HepG2 (cell line): Measurements from ENCODE around the gene PPM1G. TPM values are rescaled to one million over a fixed set of nuclear protein-coding genes. Genes with fewer than 3 reads are reported as not detected.
A peak's percentile ranks its signal among the peaks of the same experiment; 100 is the strongest.

Experiments
- GABPA ChIP-seq, 2 experiments: IDR thresholded peaks; 2 replicates each; pipeline ENCODE4 v1.6.1; 2011 to 2016; ENCODE audit warnings: low read depth in 2 of 2, low read length in 1 of 2, missing biosample characterization in 1 of 2, missing genetic modification characterization in 1 of 2
- GZF1 ChIP-seq: sonication (generic); formaldehyde crosslinking; IDR thresholded peaks from 2 replicates; pipeline ENCODE4 v1.5.1; 2020; ENCODE audit warnings: mild to moderate bottlenecking, missing genetic modification reagents
- HOXA3 ChIP-seq: sonication (generic); formaldehyde crosslinking; IDR thresholded peaks from 2 replicates; pipeline ENCODE4 v1.5.0; 2020; ENCODE audit warnings: missing genetic modification reagents
- KDM5A ChIP-seq: fragments of 200-600 bp; sonication (generic); IDR thresholded peaks from 2 replicates; pipeline ENCODE4 v1.7.0; 2018; ENCODE audit warnings: antibody characterized with exemption, mild to moderate bottlenecking, low read length, borderline replicate concordance
- KDM6A ChIP-seq: IDR thresholded peaks from 2 replicates; pipeline ENCODE4 v1.6.1; 2016; ENCODE audit warnings: low read depth
- MAFK ChIP-seq, 2 experiments: IDR thresholded peaks in 1 of 2; conservative IDR thresholded peaks in 1 of 2; 2 replicates each; pipeline ENCODE4 v1.6.1; 2011; ENCODE audit warnings: improper control_type of control experiment in 2 of 2, low read length in 2 of 2
- NFE2 ChIP-seq: sonication (generic); formaldehyde crosslinking; IDR thresholded peaks from 2 replicates; pipeline ENCODE4 v1.4.0; 2020; ENCODE audit warnings: missing genetic modification reagents
- NRL ChIP-seq: sonication (generic); formaldehyde crosslinking; IDR thresholded peaks from 2 replicates; pipeline ENCODE4 v1.5.0; 2020; ENCODE audit warnings: missing genetic modification reagents, mild to moderate bottlenecking, moderate library complexity, borderline replicate concordance
- REL ChIP-seq: sonication (generic); formaldehyde crosslinking; conservative IDR thresholded peaks from 2 replicates; pipeline ENCODE4 v1.8.0; 2022; ENCODE audit warnings: mild to moderate bottlenecking, missing genetic modification reagents, moderate library complexity
- REPIN1 ChIP-seq: sonication (generic); formaldehyde crosslinking; IDR thresholded peaks from 2 replicates; pipeline ENCODE4 v1.8.0; 2022; ENCODE audit warnings: missing genetic modification reagents, low read depth, mild to moderate bottlenecking, borderline replicate concordance
- SCMH1 ChIP-seq: sonication (generic); formaldehyde crosslinking; IDR thresholded peaks from 2 replicates; pipeline ENCODE4 v1.9.0; 2021; ENCODE audit warnings: missing genetic modification reagents, mild to moderate bottlenecking, borderline replicate concordance
- ZBTB3 ChIP-seq: sonication (generic); formaldehyde crosslinking; IDR thresholded peaks from 2 replicates; pipeline ENCODE4 v1.4.0; 2020; ENCODE audit warnings: low read depth, mild to moderate bottlenecking, moderate library complexity, missing genetic modification reagents, borderline replicate concordance
- ZKSCAN5 ChIP-seq: sonication (generic); formaldehyde crosslinking; IDR thresholded peaks from 2 replicates; pipeline ENCODE4 v1.5.1; 2020; ENCODE audit warnings: mild to moderate bottlenecking, missing genetic modification reagents
- ZNF34 ChIP-seq: sonication (generic); formaldehyde crosslinking; IDR thresholded peaks from 2 replicates; pipeline ENCODE4 v1.4.0; 2020; ENCODE audit warnings: mild to moderate bottlenecking, missing genetic modification reagents, borderline replicate concordance
- ZNF510 ChIP-seq: sonication (generic); formaldehyde crosslinking; IDR thresholded peaks from 2 replicates; pipeline ENCODE4 v1.4.0; 2020; ENCODE audit warnings: low read depth, mild to moderate bottlenecking, missing genetic modification reagents
- ZNF567 ChIP-seq: sonication (generic); formaldehyde crosslinking; IDR thresholded peaks from 2 replicates; pipeline ENCODE4 v1.8.1; 2023; ENCODE audit warnings: mild to moderate bottlenecking, missing genetic modification reagents, borderline replicate concordance
- ZNF598 ChIP-seq: sonication (generic); formaldehyde crosslinking; IDR thresholded peaks from 2 replicates; pipeline ENCODE4 v1.5.1; 2020; ENCODE audit warnings: mild to moderate bottlenecking, missing genetic modification reagents, borderline replicate concordance
- ZNF761 ChIP-seq: sonication (generic); formaldehyde crosslinking; conservative IDR thresholded peaks from 2 replicates; pipeline ENCODE4 v1.4.0; 2020; ENCODE audit warnings: mild to moderate bottlenecking, missing genetic modification reagents
- polyA plus RNA-seq, 8 experiments: library from polyadenylated mRNA; depleted of rRNA in 3 of 8; stranded (reverse) in 7 of 8; unstranded in 1 of 8; fragments of >200 nt; fragmentation: Illumina TruSeq in 4 of 8; extraction: Trizol in 4 of 8; gene quantifications; 2 replicates each; pipeline versions ENCODE4 v1.2.1 to v1.2.3, GENCODE V29; 2011 to 2016; ENCODE audit warnings: low read depth in 4 of 8, missing spikeins in 1 of 8, mixed read lengths in 1 of 8; ENCODE audit not compliant: insufficient read depth in 1 of 8
- total RNA-seq, 5 experiments: library from RNA; depleted of rRNA; stranded (reverse); fragments of >200 nt; fragmentation: Illumina TruSeq; extraction: Trizol; gene quantifications; 2 replicates each; pipeline ENCODE4 v1.2.3, GENCODE V29; 2016; ENCODE audit warnings: low read depth in 1 of 5
- TF ChIP-seq, protein P1 (sequence below): sonication (generic); formaldehyde crosslinking; IDR thresholded peaks from 2 replicates; pipeline ENCODE4 v1.4.0; 2020; ENCODE audit warnings: mild to moderate bottlenecking, missing genetic modification reagents
- TF ChIP-seq, protein P2 (sequence below): sonication (generic); formaldehyde crosslinking; IDR thresholded peaks from 2 replicates; pipeline ENCODE4 v1.5.0; 2020; ENCODE audit warnings: missing genetic modification reagents

The PPM1G gene
- total and polyA plus RNA-seq, 2 of the 13 experiments (the other 11 are each of a cell fraction or from before 2014, with no cell fraction given), result 58.2 to 213 TPM

DNA sequence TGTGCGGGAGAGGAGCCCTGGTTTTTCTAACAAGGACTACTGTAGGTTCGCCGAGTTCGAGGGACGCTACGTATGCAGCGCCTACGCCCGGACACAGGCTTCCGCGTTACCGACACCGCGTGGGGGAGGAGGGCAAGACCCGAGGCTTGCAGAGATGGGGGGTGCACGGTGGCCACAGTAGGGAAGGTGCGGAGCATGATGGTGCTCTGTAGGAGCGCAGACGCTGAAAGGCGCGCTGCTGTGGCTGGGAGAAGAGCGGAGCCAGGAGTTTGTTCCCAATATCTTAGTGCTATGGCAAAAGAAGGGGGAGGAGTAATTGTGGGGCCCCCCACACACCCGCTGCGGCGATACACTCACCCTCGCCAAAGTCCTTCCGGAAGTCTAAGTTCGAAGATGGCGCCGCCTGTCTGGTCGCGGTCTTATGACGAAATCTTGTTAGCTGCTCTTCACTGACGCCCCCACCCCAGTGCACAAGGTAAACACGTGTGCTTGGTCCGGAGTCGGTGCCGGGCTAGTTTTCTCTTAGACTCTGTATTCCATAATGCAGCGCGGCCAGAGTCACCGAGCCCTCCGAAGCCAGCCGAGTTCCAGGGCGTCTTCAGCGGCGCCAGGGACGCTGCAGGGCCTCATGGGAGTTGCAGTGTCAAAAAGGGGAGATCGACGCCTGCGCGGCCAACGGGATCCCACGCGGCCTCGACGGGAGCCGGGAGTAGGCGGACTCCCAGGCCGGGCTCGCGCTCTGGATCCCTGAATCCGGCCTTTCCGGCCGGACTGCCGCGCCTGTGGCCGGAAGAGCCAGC is 52.8 kb downstream of the PPM1G start, which contains the start of gene GTF3C2 (continued):
- TF ChIP-seq, protein P1, sequence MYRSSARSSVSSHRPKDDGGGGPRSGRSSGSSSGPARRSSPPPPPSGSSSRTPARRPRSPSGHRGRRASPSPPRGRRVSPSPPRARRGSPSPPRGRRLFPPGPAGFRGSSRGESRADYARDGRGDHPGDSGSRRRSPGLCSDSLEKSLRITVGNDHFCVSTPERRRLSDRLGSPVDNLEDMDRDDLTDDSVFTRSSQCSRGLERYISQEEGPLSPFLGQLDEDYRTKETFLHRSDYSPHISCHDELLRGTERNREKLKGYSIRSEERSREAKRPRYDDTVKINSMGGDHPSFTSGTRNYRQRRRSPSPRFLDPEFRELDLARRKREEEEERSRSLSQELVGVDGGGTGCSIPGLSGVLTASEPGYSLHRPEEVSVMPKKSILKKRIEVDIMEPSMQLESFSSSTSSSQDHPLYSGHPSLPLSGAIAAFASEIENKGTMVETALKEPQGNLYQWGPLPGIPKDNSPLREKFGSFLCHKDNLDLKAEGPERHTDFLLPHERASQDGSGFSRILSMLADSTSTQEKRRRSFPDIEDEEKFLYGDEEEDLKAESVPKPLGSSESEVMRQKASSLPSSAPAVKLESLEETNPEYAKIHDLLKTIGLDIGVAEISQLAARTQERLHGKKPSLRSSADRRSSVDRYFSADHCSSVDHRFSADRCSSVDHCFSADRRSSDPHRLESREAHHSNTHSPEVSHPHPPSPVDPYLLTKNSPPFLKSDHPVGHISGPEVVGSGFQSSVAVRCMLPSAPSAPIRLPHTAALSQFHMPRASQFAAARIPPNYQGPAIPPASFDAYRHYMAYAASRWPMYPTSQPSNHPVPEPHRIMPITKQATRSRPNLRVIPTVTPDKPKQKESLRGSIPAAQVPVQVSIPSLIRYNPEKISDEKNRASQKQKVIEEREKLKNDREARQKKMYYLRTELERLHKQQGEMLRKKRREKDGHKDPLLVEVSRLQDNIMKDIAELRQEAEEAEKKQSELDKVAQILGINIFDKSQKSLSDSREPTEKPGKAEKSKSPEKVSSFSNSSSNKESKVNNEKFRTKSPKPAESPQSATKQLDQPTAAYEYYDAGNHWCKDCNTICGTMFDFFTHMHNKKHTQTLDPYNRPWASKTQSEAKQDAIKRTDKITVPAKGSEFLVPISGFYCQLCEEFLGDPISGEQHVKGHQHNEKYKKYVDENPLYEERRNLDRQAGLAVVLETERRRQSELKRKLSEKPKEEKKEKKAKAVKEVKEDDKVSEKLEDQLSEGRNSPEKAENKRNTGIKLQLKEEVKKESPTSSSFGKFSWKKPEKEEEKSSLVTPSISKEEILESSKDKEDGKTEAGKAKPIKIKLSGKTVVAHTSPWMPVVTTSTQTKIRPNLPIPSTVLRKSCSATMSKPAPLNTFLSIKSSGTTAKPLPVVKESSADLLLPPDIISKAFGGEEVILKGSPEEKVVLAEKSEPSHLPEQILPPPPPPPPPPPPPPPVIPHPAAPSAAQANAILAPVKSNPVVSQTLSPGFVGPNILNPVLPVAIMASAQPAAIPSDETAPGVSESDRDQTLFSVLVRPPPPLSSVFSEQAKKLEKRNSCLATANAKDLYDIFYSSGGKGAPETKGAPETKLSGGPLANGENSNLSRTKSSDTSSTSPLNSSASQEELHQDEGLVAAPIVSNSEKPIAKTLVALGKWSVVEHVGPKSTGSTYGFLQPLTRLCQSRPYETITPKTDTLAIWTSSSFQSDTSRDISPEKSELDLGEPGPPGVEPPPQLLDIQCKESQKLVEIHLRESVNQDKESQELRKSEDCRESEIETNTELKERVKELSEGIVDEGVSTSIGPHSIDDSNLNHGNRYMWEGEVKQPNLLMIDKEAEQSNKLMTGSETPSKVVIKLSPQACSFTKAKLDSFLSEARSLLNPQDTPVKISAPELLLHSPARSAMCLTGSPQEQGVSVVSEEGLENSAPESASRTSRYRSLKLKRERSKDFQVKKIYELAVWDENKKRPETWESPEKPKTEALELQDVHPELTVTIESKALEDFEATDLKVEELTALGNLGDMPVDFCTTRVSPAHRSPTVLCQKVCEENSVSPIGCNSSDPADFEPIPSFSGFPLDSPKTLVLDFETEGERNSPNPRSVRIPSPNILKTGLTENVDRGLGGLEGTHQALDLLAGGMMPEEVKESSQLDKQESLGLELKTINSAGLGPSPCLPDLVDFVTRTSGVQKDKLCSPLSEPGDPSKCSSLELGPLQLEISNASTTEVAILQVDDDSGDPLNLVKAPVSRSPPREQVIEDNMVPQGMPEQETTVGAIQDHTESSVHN (CRISPR knock-in tag), result peak; percentile 7; the same call in 1 of the 2 replicates
- TF ChIP-seq ZNF761 (CRISPR knock-in tag), result peak; percentile 82; the same call in 1 of the 2 replicates
- no peak; the same call in 1 of the 2 replicates for TF ChIP-seq ZNF34
- peak; percentile 83 for TF ChIP-seq REL (CRISPR knock-in tag)
- peak; percentile 97 for TF ChIP-seq KDM5A
- no peak for TF ChIP-seq SCMH1 (CRISPR knock-in tag)
- peak; percentile 89 for TF ChIP-seq ZNF567
- peak; percentile 24; the same call in 1 of the 2 replicates for TF ChIP-seq ZNF598 (CRISPR knock-in tag)
- peak; percentile 98 for TF ChIP-seq HOXA3
- TF ChIP-seq MAFK (conservative IDR thresholded peaks at IDR 0.05 in 1 of 2, IDR thresholded peaks at IDR 0.05 in 1 of 2; ENCODE audit: low read length in 2 of 2), result no peak
- peak; percentile 57 for TF ChIP-seq GABPA (IDR thresholded peaks at IDR 0.05; ENCODE audit: low read depth, low read length)
- peak; percentile 90 for TF ChIP-seq GABPA (CRISPR knock-in tag; IDR thresholded peaks at IDR 0.05; ENCODE audit: low read depth)
- TF ChIP-seq ZKSCAN5 (CRISPR knock-in tag), result no peak
- TF ChIP-seq KDM6A, result 0 out of 2 replicates have a peak, but pooled peaks have one; percentile 37
- TF ChIP-seq ZNF510, result peak; percentile 82
- peak; percentile 67; the same call in 1 of the 2 replicates for TF ChIP-seq NRL (CRISPR knock-in tag)
- TF ChIP-seq REPIN1 (CRISPR knock-in tag), result peak; percentile 82
- 0 out of 2 replicates have a peak, but pooled peaks have one; percentile 61 for TF ChIP-seq GZF1
- peak; percentile 97 for TF ChIP-seq ZBTB3
- TF ChIP-seq NFE2 (CRISPR knock-in tag), result no peak
- TF ChIP-seq, protein P2, sequence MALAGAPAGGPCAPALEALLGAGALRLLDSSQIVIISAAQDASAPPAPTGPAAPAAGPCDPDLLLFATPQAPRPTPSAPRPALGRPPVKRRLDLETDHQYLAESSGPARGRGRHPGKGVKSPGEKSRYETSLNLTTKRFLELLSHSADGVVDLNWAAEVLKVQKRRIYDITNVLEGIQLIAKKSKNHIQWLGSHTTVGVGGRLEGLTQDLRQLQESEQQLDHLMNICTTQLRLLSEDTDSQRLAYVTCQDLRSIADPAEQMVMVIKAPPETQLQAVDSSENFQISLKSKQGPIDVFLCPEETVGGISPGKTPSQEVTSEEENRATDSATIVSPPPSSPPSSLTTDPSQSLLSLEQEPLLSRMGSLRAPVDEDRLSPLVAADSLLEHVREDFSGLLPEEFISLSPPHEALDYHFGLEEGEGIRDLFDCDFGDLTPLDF (CRISPR knock-in tag), result peak; percentile 63
